KMS-11 (cell line): ENCODE results near the gene APBA2.
"Not testable (repeated sequence)": the region's sequence is repeated elsewhere in the genome, so short reads cannot be mapped to it uniquely, and the experiment has no call there.

ENCODE experiments used
- H2AFZ ChIP-seq: fragments of 200-600 bp; sonication (generic); 2 replicates; pipeline ENCODE4 v1.6.1; 2016; ENCODE audit warnings: antibody characterized with exemption, mixed run types, low read depth
- H3K27ac ChIP-seq: fragments of 200-600 bp; sonication (generic); 2 replicates; pipeline ENCODE4 v1.6.1; 2016; ENCODE audit warnings: mild to moderate bottlenecking, mixed run types
- H3K27me3 ChIP-seq: fragments of 200-600 bp; sonication (generic); 2 replicates; pipeline ENCODE4 v1.6.1; 2017; ENCODE audit warnings: mild to moderate bottlenecking, low read depth, mixed run types, moderate library complexity; ENCODE audit not compliant: insufficient read depth
- H3K36me3 ChIP-seq: fragments of 200-600 bp; sonication (generic); 2 replicates; pipeline ENCODE4 v1.6.1; 2017; ENCODE audit warnings: mild to moderate bottlenecking, mixed run types; ENCODE audit not compliant: insufficient read depth
- H3K4me1 ChIP-seq: fragments of 200-600 bp; sonication (generic); 2 replicates; pipeline ENCODE4 v1.6.1; 2016; ENCODE audit warnings: mild to moderate bottlenecking, low read depth, mixed run types; ENCODE audit not compliant: poor library complexity, severe bottlenecking
- H3K4me2 ChIP-seq: fragments of 200-600 bp; sonication (generic); 2 replicates; pipeline ENCODE4 v1.7.0; 2016; ENCODE audit warnings: mild to moderate bottlenecking, mixed run types
- H3K4me3 ChIP-seq: fragments of 200-600 bp; sonication (generic); IDR thresholded peaks from 2 replicates; pipeline ENCODE4 v1.6.1; 2017; ENCODE audit warnings: low read depth, low read length, mixed read lengths; ENCODE audit not compliant: insufficient read depth
- H3K79me2 ChIP-seq: fragments of 200-600 bp; sonication (generic); 2 replicates; pipeline ENCODE4 v1.6.1; 2016; ENCODE audit warnings: low read depth, mixed run types; ENCODE audit not compliant: insufficient read depth
- H3K9ac ChIP-seq: fragments of 200-600 bp; sonication (generic); 2 replicates; pipeline ENCODE4 v1.6.1; 2016; ENCODE audit warnings: mild to moderate bottlenecking, mixed run types
- H4K20me1 ChIP-seq: fragments of 200-600 bp; sonication (generic); 2 replicates; pipeline ENCODE4 v1.6.1; 2016; ENCODE audit warnings: mild to moderate bottlenecking, mixed run types; ENCODE audit not compliant: insufficient read depth
- CTCF ChIP-seq: fragments of 200-600 bp; sonication (generic); conservative IDR thresholded peaks from 2 replicates; pipeline ENCODE4 v1.6.1; 2017; ENCODE audit warnings: low read depth, mild to moderate bottlenecking, antibody characterized with exemption, low read length, moderate library complexity, mixed read lengths

APBA2 gene

DNA sequence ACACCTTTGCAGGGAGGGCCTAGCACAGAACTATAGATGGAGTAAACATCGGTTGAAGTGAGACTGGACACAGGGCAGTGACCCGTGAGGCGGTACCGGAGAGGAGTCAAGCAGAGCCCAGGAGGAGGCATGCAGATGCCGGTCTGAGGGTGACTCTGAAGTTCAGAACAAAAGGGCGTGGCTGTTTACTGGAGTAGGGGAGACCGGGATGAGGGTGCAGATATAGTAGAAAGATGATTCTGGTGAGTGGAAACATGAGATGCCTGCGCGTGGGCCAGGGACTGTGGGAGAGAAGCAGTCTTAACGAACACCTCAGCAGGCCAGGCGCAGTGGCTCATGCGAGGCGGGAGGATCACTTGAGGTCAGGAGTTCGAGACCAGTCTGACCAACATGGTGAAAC is 270.7 kb downstream of the APBA2 start:
- no peaks in the 10 kb centered on the region for H3K36me3 ChIP-seq
- H3K4me3 ChIP-seq = no peak overlapping the region
- H4K20me1 ChIP-seq = no peaks in the 10 kb centered on the region
- H3K4me2 ChIP-seq = no peak overlapping the region
- no peaks in the 10 kb centered on the region for H3K4me1 ChIP-seq
- no peaks in the 10 kb centered on the region for H3K79me2 ChIP-seq
- H3K9ac ChIP-seq = no peak overlapping the region
- no peak for TF ChIP-seq CTCF
- no peak overlapping the region for H2AFZ ChIP-seq
- H3K27me3 ChIP-seq = no peaks in the 10 kb centered on the region
- H3K27ac ChIP-seq = no peak overlapping the region

DNA sequence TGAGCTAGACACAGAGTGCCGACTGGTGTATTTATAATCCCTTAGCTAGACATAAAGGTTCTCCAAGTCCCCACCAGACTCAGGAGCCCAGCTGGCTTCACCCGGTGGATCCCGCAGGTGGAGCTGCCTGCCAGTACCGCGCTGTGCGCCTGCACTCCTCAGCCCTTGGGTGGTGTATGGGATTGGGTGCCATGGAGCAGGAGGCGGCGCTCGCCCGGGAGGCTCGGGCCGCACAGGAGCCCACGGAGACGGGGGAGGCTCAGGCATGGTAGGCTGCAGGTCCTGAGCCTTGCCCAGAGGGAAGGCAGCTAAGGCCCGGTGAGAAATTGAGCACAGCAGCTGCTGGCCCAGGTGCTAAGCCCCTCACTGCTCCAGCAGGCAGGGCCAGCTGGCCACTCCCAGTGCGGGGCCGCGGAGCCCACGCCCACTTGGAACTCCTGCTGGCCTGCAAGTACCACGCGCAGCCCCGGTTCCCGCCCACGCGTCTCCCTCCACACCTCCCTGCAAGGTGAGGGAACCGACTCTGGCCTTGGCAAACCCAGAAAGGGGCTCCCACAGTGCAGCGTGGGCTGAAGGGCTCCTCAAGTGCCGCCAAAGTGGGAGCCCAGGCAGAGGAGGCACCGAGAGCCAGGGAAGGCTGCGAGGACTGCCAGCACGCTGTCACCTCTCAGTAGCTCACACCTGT is 274.1 kb downstream of the APBA2 start:
- no peaks in the 10 kb centered on the region for H4K20me1 ChIP-seq
- H3K27ac ChIP-seq = no peak overlapping the region
- no peaks in the 10 kb centered on the region for H3K27me3 ChIP-seq
- H3K4me2 ChIP-seq = no peak overlapping the region
- TF ChIP-seq CTCF = no peak
- H3K9ac ChIP-seq = no peak overlapping the region
- no peak overlapping the region for H2AFZ ChIP-seq
- H3K4me3 ChIP-seq = no peak overlapping the region
- H3K4me1 ChIP-seq = no peaks in the 10 kb centered on the region
- no peaks in the 10 kb centered on the region for H3K79me2 ChIP-seq
- H3K36me3 ChIP-seq = no peaks in the 10 kb centered on the region

DNA sequence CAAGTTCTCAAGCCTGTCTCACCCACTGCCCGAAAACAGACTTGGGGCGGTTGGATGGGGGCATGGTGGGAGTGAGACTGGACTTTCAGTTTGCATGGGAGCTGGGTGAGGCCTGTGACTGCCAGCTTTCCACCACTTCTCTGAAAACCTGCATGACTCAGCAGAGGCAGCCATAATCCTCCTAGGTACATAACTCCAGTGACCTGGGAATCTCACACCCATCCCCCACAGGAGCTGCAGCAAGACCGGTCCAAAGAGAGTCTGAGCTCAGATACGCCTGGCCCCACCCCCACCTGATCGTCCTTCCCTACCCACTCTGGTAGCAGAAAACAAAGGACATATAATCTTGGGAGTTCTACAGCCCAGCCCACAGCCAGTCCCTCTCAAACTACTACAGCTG is 276.6 kb downstream of the APBA2 start:
- Histone ChIP-seq H3K36me3 (no peaks in the 10 kb centered on the region), H4K20me1 (no peaks in the 10 kb centered on the region), H3K4me3 (no peak overlapping the region), H3K4me1 (no peaks in the 10 kb centered on the region), H3K4me2 (no peak overlapping the region), H3K27ac (no peak overlapping the region), H2AFZ (no peak overlapping the region), H3K27me3 (no peaks in the 10 kb centered on the region), H3K9ac (no peak overlapping the region), H3K79me2 (no peaks in the 10 kb centered on the region)
- TF ChIP-seq CTCF = no peak

- H3K9ac ChIP-seq, H3K4me3 ChIP-seq, H3K27ac ChIP-seq, H2AFZ ChIP-seq, H3K4me1 ChIP-seq, H4K20me1 ChIP-seq, H3K36me3 ChIP-seq, H3K4me2 ChIP-seq, H3K79me2 ChIP-seq, H3K27me3 ChIP-seq: not testable (repeated sequence)
These were observed 281.3 kb downstream of the APBA2 start for GRCh38 chr15:29167122-29167521.
